GM19099 (cell line): ENCODE results near the gene FANCM.

Source experiments
- POLR2A ChIP-seq: IDR thresholded peaks from 3 replicates; pipeline ENCODE4 v1.6.1; 2011; ENCODE audit warnings: low read depth; ENCODE audit not compliant: insufficient read length; ENCODE audit errors: extremely low read depth

Gene FANCM

GRCh38 chr14:45133683-45134050 lies 2.1 kb upstream of the FANCM start:
- no peak for TF ChIP-seq POLR2A

DNA sequence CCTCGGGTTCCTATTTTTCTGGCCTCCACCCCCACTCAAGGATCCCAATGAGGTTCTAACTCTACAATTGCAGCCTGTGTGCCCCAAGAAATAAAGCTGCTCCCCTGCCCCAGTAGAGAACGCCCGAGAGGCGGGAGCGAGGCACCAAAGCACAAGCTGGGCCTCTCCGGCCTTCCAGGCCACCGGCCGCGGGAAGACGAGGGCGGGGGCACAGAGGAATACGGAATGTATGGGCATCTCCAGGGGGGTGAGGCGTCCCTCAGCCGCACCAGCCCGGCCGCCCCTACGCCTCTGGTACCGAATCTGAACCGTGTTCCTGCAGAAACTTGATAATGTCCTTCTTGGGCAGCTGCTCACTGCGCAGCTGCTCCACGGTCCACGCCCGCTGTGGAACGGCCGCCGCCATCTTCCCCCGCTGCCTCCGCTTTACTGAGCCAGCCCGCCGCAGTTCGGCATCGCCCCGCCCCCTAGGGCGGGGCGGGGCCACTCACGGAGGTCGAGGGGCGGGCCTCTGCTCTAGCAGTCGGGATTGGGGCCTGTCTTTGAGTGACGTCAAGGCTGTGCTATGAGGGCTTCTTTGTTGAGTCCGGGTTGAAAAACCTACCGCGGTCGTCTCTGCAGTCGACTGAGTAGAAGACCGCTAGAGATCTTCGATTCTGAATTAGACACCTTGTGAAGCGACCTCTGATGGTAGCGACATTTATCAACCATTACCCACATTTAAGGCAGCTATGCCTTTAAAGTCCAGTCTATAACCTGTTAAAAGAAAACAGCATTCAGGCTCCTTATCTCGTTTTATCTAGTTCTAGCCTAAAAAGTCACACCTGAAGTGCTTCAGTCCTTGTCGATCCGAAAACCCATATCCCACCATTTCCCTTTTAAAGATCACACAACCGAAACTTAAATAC lies 1.4 kb upstream of the FANCM start, which contains the start of gene FKBP3:
Gene FKBP3, minus strand, starts transcription at position 431 of the 908 bp plus-strand sequence. Its CDS starts 25 bp downstream, at position 406.
- TF ChIP-seq POLR2A = peak; percentile 94

DNA sequence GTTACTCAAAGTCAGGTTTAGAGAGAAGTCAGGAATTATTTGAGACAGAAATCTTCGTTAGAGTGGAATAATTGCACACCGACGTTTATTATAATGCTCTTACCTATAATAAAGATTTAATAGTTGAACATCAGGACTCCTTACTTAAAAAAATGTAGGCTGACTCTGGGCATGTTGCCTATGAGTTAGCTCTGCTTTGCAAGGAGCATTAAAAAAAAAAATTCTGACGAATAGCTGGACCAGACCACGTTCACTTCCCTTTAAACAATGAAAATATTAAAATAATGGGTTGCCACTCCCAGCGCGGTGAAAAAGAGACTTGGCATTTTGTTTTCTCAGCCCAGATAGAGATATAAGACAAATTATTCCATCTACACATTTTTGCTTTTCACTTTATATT lies 574 bp upstream of the FANCM start:
- TF ChIP-seq POLR2A = no peak

DNA sequence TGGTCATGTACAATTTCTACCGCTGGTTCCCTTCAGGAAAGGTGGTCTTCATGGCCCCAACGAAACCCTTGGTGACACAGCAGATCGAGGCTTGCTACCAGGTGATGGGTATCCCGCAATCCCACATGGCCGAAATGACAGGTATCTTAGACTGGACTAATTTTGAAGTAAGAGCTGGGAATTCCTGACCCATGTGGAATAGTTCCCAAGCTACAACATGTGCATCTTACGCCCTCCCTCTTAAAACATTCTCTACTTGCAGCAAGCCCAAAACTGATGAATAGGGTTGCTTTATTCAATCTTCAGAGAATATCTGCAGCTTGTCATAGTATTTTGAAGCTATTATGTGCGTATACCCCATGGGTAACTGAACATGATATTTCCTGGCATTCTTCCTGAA lies 669 bp downstream of the FANCM start:
- TF ChIP-seq POLR2A = no peak

DNA sequence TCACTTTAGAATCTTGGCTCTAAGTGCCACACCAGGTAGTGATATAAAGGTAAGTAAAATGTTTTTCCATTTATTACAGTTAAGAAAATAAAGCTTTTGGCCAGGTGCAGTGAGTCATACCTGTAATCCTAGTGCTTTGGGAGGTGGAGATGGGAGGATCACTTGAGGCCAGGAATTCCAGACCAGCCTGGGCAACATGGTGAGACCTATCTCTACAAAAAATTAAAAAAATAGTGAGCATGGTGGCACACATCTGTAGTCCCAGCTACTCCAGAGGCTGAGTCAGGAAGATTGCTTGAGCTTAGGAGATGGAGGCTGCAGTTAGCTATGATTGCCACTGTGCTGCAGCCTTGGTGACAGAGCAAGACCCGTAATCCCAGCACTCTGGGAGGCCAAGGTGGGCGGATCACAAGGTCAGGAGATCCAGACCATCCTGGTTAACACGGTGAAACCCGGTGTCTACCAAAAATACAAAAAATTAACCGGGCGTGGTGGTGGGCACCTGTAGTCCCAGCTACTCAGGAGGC lies 5.0 kb downstream of the FANCM start:
- TF ChIP-seq POLR2A = no peak

GRCh38 chr14:45144658-45145057 lies 8.9 kb downstream of the FANCM start:
- no peak for TF ChIP-seq POLR2A

DNA sequence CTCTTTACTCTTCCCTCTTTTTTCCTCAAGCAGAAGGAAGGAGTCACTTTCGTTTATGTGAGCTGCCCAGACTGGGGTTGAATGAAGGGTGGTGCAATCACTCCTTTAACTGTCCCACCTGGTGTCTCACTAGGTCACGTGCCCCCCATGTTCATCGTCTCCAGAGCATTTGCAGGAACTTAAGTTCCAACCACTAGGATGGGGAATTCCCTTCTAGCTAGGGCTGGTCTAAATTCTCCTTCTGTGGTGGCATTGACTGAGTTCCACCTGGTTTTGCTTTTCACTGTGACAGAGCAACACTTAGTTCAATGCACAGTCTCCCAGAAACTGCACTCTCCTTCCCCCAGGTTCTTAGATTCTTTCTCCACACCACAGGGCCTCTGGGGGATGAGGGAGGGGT lies 9.5 kb downstream of the FANCM start:
- no peak for TF ChIP-seq POLR2A

GRCh38 chr14:45149602-45150001 lies 13.9 kb downstream of the FANCM start:
- TF ChIP-seq POLR2A = no peak

GRCh38 chr14:45150386-45150890 lies 14.7 kb downstream of the FANCM start:
- no peak for TF ChIP-seq POLR2A

DNA sequence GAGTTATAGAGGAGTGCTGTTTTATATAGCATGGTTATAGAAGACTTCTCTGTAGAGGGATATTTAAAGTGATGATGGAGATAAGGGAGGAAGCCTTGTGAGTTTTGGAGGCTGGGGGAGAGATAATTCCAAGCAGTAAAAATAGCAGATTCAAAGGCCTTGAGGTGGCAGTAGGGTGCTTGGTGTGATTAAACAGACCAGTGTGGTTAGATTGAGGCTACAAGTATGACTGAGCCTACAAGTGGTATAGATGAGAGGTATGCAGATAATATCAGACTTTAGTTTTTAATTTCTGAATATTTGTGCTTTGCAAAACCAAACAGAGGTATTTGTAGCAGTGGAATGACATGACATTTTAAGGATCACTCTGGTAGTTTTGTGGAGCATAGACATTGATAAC lies 20.3 kb downstream of the FANCM start:
- TF ChIP-seq POLR2A = no peak

DNA sequence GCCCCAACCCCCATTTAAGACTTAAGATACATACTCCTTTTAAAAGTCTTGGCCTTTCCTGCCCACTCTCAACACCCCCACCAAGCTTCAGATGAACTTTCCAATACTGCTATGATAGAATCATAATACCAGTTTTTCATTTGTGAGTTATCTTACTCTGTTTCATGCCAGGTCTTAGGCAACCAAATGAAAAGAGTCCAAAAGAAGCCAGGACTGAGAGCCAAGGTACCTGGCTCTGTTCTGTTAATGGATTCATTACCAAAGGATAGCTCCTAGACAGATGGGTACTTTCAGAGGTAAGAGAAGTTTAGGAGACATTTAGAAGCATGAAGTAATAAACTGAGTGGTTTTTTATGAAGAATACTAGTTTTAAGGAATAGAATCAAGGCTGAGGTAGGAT lies 34.2 kb downstream of the FANCM start:
- TF ChIP-seq POLR2A = no peak

GRCh38 chr14:45177076-45177475 lies 41.3 kb downstream of the FANCM start:
- TF ChIP-seq POLR2A = no peak

GRCh38 chr14:45181329-45181728 lies 45.6 kb downstream of the FANCM start:
- no peak for TF ChIP-seq POLR2A

DNA sequence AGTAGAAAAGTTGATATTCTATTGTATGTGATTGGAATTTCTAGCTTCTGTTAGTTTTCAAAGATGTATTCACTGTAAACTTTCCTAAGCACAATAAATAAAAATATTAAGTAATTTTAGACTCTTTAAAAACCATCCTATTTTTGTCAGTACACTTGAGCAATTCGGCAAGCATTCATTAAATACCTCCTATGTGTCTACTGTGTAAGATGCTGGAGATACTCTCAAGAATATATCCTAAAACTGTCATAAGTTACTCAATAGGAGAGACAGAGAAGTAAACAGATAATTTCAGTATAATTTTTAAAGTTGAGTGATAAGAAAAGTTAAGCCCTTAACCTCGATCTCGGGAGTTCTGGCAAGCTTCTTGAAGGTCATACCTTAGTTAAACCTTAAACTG lies 46.1 kb downstream of the FANCM start:
- no peak for TF ChIP-seq POLR2A

- no peak for TF ChIP-seq POLR2A
Measured at GRCh38 chr14:45185100-45185814, 49.5 kb downstream of the FANCM start.
